SK-N-MC (cell line): Measurements from ENCODE around the gene EIF5B.

ENCODE experiments used
- EZH2 ChIP-seq: fragments of 200-600 bp; sonication (generic); IDR thresholded peaks from one replicate; pipeline ENCODE4 v1.6.1; 2017; ENCODE audit warnings: antibody characterized with exemption
- FOXP2 ChIP-seq: optimal IDR thresholded peaks from 2 replicates; pipeline ENCODE3; 2011; ENCODE audit warnings: mild to moderate bottlenecking, moderate library complexity; ENCODE audit not compliant: insufficient read depth; ENCODE audit errors: extremely low read length, control extremely low read depth
- POLR2AphosphoS5 ChIP-seq: IDR thresholded peaks from 2 replicates; pipeline ENCODE4 v1.6.1; 2012; ENCODE audit warnings: mild to moderate bottlenecking, low read depth, low read length, borderline replicate concordance

DNA sequence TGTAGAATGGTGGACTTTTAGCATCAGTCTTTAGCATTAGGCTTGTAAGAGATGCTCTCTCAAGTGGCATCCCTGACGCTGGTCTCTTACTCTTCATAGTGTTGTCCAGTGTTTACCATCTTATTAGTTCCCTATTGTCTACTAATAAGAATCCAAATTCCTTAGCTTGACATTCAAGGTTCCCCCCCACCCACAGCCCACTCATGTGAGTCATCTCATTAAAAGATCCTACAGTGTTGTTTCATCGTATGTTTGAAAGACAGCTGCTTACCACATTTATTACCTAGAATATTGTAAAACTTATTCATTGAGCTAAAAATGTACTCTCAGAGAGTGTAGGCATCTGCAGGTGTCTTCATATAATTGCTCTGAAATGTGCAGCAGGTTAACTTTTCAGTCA lies 28.5 kb downstream of the EIF5B start:
- no peak for TF ChIP-seq EZH2
- no peak for TF ChIP-seq POLR2AphosphoS5
- TF ChIP-seq FOXP2 = no peak
